Measurements from ENCODE around the gene CFAP90. TPM values are rescaled to one million over a fixed set of nuclear protein-coding genes. Genes with fewer than 3 reads are reported as not detected.

CFAP90 gene
- total and polyA plus RNA-seq, 2 donors (not counting 3 experiments of a cell fraction or from before 2014, with no cell fraction given): 0.07 TPM; not detected in 1

- Histone ChIP-seq H3K9ac (replicated peaks; ENCODE audit: extremely low read depth, insufficient read depth, low read length) (no peak overlapping the region), H3K27ac (ENCODE audit: insufficient read depth, low read depth, low read length) (no peak overlapping the region), H2AFZ (ENCODE audit: low read depth, low read length) (no peak overlapping the region), H3K4me3 (replicated peaks in 1 of 3; ENCODE audit: insufficient read depth in 1 of 3, low read depth in 1 of 3, low read length in 3 of 3) (no peak overlapping the region), H3K27me3 (ENCODE audit: control insufficient read depth in 2 of 2, insufficient read depth in 2 of 2, low read length in 2 of 2) (no peaks in the 10 kb centered on the region), H3K4me1 (ENCODE audit: control insufficient read depth, extremely low read depth, insufficient read depth, low read length) (no peaks in the 10 kb centered on the region), H3K79me2 (ENCODE audit: control insufficient read depth, insufficient read depth, low read length) (no peaks in the 10 kb centered on the region), H3K4me2 (ENCODE audit: insufficient read depth, low read length) (no peak overlapping the region), H3K36me3 (ENCODE audit: control insufficient read depth in 2 of 2, extremely low read depth in 1 of 2, insufficient read depth in 2 of 2, low read length in 2 of 2) (no peaks in the 10 kb centered on the region), H3K9me3 (replicated peaks; ENCODE audit: control insufficient read depth, insufficient read depth, low read length) (no peaks in the 10 kb centered on the region), H3K9me1 (replicated peaks; ENCODE audit: control insufficient read depth, extremely low read depth, insufficient read depth, low read length) (no peaks in the 10 kb centered on the region), H4K20me1 (replicated peaks; ENCODE audit: control insufficient read depth, extremely low read depth, insufficient read depth, low read length) (no peaks in the 10 kb centered on the region)
- no peak for DNase-seq (ENCODE audit: low read depth, low spot score)
- dilution Hi-C loops (cut with MboI; ENCODE audit: extremely low pct_ligation_motif_present, low sequenced_read_pairs) (no loop called here), intact Hi-C loops (cut with micrococcal nuclease) (no loop called here)
- ChIA-PET POLR2A (no interaction called here), CTCF (no interaction called here)
- FAIRE-seq: no peak
- TF ChIP-seq MAX (IDR thresholded peaks at IDR 0.05; ENCODE audit: insufficient read depth, insufficient read length) (no peak), MYC (IDR thresholded peaks at IDR 0.05; ENCODE audit: low read depth, low read length) (no peak), POLR2A (IDR thresholded peaks at IDR 0.05; ENCODE audit: low read depth, low read length) (no peak), GATA2 (IDR thresholded peaks at IDR 0.05; ENCODE audit: insufficient read depth, insufficient read length, low read depth, low read length) (no peak), CTCF (IDR thresholded peaks at IDR 0.05; ENCODE audit: extremely low read depth in 1 of 2, insufficient read depth in 1 of 2, low read depth in 1 of 2, low read length in 2 of 2) (no peak), FOS (IDR thresholded peaks at IDR 0.05; ENCODE audit: borderline replicate concordance, insufficient read depth, low read length) (no peak), POLR2AphosphoS5 (IDR thresholded peaks at IDR 0.05; ENCODE audit: insufficient read depth, low read depth, low read length) (no peak), EZH2 (IDR thresholded peaks at IDR 0.05; ENCODE audit: borderline replicate concordance, low read depth, low read length, severe bottlenecking) (no peak), JUN (IDR thresholded peaks at IDR 0.05; ENCODE audit: borderline replicate concordance, insufficient read depth, insufficient read length, low read depth) (no peak)
- BruUV-seq (replicated peaks): no TSS peak
Measured at GRCh38 chr5:7781899-7782298, 69.0 kb downstream of the CFAP90 start.

Other genes starting within 250 kb of the CFAP90 start
- gene FASTKD3, start 17.9 kb upstream of the CFAP90 start, total RNA-seq: 8.7 and 9.6 TPM in 2 replicates
- gene FASTKD3, start 17.9 kb upstream of the CFAP90 start, polyA plus RNA-seq: 3.9 and 5.5 TPM in 2 replicates
- gene MTRR, start 18.0 kb upstream of the CFAP90 start, total RNA-seq: 33.8 and 37.1 TPM in 2 replicates
- 24.3 and 27.7 TPM in 2 replicates for gene MTRR, start 18.0 kb upstream of the CFAP90 start, polyA plus RNA-seq

Data from endothelial cell of umbilical vein (primary cell).